GM10248 (cell line): ENCODE data around the gene ZNF205.

Experiments used
- CTCF ChIA-PET: fragments of 300-600 bp; sonication (Branson Sonifier 250); formaldehyde crosslinking; extraction: SDS; loops from one replicate; lab custom pipeline; 2021; ENCODE audit warnings: antibody characterized with exemption; lab: Yijun Ruan, JAX
- POLR2A ChIA-PET: fragments of 350-650 bp; sonication (Branson Sonifier 250); formaldehyde crosslinking; extraction: SDS; loops from one replicate; lab custom pipeline; 2020; ENCODE audit warnings: antibody characterized with exemption; lab: Yijun Ruan, JAX
- DNase-seq: peaks from one replicate; pipeline ENCODE4 v3.0.0; 2012; ENCODE audit errors: extremely low spot score
- TF ChIP-seq, protein P1 (sequence below): IDR thresholded peaks from 2 replicates; pipeline ENCODE4 v1.5.1; 2012; ENCODE audit warnings: mild to moderate bottlenecking, low read depth; ENCODE audit errors: extremely low read depth, missing control alignments, control extremely low read depth

Gene ZNF205

DNA sequence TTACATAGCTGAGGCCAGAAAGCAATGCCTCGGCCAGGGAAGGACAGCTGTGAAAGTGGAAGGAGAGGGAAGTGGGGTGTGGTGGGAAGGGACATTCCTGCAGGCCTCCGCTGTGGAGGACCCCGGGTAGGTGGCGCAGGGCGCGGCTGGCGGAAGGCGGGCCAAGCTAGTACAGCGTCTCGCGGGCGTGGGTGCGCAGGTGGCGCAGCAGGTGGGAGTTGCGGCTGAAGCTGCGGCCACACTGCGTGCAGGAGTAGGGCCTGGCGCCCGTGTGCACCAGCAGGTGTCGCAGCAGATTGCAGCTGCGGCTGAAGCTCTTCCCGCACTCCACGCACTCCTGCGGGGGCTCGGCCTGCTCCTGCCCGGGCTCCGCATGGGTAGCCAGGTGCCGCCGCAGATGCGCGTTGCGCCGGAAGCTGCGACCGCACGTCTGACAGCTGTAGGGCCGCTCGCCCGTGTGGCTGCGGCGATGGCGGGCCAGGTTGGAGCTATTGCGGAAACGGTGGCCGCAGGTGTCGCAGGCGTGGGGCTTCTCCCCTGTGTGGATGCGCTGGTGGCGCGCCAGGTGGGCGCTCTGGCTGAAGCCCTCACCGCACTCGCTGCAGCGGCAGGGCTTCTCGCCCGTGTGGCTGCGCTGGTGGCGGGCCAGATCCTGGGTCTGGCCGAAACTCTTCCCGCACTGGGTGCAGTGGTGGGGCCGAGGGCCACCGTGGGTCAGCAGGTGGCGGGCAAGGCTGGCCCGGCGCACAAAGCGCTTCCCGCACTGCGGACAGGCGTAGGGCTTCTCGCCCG is 23.3 kb upstream of the ZNF205 start:
- CTCF ChIA-PET, result interaction anchor here (0.7 to 3.5 kb wide), 4 partner anchors 8 to 41 kb away, joined by 3 to 31 read pairs (median 8); partner anchors contain the start of gene ZSCAN10
- TF ChIP-seq, protein P1, sequence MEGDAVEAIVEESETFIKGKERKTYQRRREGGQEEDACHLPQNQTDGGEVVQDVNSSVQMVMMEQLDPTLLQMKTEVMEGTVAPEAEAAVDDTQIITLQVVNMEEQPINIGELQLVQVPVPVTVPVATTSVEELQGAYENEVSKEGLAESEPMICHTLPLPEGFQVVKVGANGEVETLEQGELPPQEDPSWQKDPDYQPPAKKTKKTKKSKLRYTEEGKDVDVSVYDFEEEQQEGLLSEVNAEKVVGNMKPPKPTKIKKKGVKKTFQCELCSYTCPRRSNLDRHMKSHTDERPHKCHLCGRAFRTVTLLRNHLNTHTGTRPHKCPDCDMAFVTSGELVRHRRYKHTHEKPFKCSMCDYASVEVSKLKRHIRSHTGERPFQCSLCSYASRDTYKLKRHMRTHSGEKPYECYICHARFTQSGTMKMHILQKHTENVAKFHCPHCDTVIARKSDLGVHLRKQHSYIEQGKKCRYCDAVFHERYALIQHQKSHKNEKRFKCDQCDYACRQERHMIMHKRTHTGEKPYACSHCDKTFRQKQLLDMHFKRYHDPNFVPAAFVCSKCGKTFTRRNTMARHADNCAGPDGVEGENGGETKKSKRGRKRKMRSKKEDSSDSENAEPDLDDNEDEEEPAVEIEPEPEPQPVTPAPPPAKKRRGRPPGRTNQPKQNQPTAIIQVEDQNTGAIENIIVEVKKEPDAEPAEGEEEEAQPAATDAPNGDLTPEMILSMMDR, result no peak
- no peak for DNase-seq
- POLR2A ChIA-PET, result no interaction called here

DNA sequence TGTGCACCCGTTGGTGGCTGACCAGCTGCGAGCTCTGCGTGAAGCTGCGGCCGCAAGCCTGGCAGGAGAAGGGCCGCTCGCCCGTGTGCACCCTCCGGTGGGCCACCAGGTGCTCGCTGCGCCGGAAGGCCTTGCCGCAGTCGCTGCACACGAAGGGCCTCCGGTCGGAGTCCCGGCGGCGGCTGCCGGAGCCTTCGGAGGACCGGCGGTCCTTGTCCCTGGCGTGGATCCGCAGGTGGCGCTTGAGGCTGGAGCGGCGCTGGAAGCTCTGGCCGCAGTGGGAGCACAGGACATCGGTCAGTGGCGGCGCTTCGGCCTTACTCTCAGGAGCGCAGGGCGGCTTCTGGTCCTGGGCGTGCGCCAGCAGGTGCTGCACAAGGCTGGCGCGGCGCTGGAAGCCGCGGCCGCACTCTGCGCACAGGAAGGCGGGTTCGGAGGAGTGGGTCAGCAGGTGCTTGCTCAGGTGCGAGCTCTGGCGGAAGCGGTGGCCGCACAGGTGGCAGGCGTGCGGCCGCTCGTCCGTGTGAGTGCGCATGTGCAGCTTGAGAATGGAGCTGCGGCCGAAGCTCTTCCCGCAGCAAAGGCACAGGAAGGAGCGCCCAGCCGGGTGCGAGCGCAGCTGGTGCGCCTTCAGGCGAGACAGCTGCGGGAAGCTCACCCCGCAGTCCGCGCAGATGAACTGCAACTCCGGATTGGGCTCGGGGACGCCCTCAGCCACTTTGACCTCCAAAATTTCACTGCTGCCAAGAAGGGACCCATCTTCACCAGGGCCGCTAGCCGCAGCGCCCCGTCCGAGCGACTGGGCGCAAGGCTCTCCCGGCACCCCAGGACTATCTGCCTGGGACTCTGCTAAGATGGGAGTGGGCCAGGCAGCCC is 22.4 kb upstream of the ZNF205 start:
- TF ChIP-seq, protein P1, result no peak
- ChIA-PET POLR2A (no interaction called here), CTCF (interaction anchor here (0.7 to 3.5 kb wide), 7 partner anchors 7 to 60 kb away, joined by 3 to 31 read pairs (median 3); partner anchors contain the start of gene ZSCAN10)
- DNase-seq, result no peak

DNA sequence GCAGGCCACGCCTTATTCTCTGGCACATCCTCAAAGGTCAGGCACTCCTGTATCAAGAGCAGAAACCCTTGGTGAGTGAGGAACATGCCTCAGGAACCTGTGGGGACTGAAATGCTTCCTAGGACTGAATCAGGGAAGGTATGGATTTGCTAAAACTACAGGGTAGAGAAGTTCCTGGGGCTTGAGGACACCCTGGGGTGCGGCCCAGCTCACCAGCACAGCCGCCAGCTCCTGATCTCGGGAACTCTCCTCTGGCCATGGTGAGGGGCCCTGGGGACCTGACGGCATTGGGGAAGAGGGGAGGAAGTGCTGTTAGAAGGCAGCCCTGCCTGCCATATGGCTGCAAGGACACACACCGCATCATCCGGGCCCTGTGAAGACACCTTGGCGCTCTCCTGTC is 20.8 kb upstream of the ZNF205 start:
- no peak for DNase-seq
- ChIA-PET CTCF (interaction anchor here (1.1 to 2.0 kb wide), 5 partner anchors 9 to 40 kb away, joined by 3 to 8 read pairs (median 3); no protein-coding TSS in a partner anchor), POLR2A (no interaction called here)
- TF ChIP-seq, protein P1, result no peak

DNA sequence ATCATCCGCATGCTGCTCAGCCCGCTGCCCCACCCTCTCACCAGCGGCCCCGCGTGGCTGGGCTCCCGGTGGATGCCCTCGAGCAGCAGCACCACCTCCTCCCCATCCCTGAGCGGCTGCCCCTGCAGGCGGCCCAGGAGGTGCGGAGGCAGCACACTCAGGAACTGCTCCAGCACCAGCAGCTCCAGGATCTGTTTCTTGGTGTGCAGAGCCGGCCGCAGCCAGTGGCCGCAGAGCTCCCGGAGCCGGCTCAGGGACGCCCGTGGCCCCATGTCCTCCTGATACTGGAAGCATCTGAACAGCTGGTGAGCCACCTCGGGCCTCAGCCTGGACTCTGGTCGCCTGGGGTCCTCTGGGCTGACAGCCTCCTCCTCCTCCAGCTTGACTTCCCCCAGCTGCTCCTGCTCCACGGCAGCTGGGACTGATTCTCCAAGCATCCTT is 19.9 kb upstream of the ZNF205 start:
- CTCF ChIA-PET, result interaction anchor here (1.0 to 2.3 kb wide), 5 partner anchors 8 to 73 kb away, joined by 3 to 16 read pairs (median 3); no protein-coding TSS in a partner anchor
- TF ChIP-seq, protein P1, result no peak
- DNase-seq, result no peak
- POLR2A ChIA-PET, result no interaction called here

DNA sequence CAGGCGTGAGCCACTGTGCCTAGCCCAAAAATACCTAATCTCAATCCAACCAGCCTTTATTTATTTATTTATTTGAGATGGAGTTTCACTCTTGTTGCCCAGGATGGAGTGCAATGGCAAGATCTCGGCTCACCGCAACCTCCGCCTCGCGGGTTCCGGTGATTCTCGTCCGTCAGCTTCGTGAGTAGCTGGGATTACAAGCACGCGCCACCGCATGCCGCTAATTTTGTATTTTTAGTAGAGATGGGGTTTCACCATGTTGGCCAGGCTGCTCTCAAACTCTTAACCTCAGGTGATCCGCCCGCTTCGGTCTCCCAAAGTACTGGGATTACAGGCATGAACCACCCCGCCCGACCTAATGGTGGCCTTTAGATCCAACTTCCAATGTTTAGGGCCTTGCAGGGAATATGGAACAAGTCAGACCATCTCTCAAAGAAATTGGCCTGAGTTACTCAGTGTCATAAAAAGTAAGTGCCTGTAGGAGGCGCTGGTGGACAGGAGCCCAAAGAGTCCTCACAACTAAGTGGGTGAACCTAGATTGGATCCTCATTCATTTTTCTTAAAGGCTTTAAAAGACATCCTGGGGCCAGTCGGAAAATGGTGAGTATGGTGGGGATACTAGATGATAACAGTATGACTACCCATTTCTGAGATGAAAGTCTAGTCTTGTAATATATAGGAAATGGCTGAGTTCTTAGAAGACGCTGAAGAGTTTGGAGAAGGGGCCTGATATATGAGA is 17.9 kb upstream of the ZNF205 start:
- POLR2A ChIA-PET, result no interaction called here
- CTCF ChIA-PET, result interaction anchor here (1.0 to 2.3 kb wide), 5 partner anchors 11 to 89 kb away, joined by 3 to 16 read pairs (median 3); no protein-coding TSS in a partner anchor
- TF ChIP-seq, protein P1, result peak; percentile 56
- DNase-seq, result peak; percentile 74
